Measurements from ENCODE around the gene FGD5. TPM values are rescaled to one million over a fixed set of nuclear protein-coding genes. Genes with fewer than 3 reads are reported as not detected.

FGD5 gene
- total and polyA plus RNA-seq, 3 donors from 2014 or later = 14.4 to 17.8 (median 15.6) TPM

GRCh38 chr3:14843321-14843720 lies 24.6 kb downstream of the FGD5 start:
- WGBS, 2 donors = 93 to 94% methylated on average over 5 to 8 of the region's 8 CpGs
- DNase-seq = no peak
- H3K27ac ChIP-seq = no peak overlapping the region
- H3K4me1 ChIP-seq = peaks cover 19% of the 10 kb centered on the region
- intact Hi-C loops (cut with DNase I; ENCODE audit: low total_unique reads) = no loop called here
- no peak overlapping the region for H3K4me3 ChIP-seq
- no peak for TF ChIP-seq CTCF (IDR thresholded peaks at IDR 0.05)
- TF ChIP-seq POLR2A (IDR thresholded peaks at IDR 0.05) = no peak
- no peaks in the 10 kb centered on the region for H3K27me3 ChIP-seq
- H3K36me3 ChIP-seq (ENCODE audit: low read depth, missing control alignments) = no peaks in the 10 kb centered on the region
- no peaks in the 10 kb centered on the region for H3K9me3 ChIP-seq

- peaks cover 16% of the 10 kb centered on the region for H3K4me1 ChIP-seq
- intact Hi-C loops (cut with DNase I; ENCODE audit: low total_unique reads) = no loop called here
- WGBS, 2 donors = 70 to 83% methylated on average over 7 of the region's 7 CpGs
- DNase-seq = no peak
- H3K4me3 ChIP-seq = no peak overlapping the region
- H3K27me3 ChIP-seq = no peaks in the 10 kb centered on the region
- H3K36me3 ChIP-seq (ENCODE audit: low read depth, missing control alignments) = no peaks in the 10 kb centered on the region
- H3K9me3 ChIP-seq = no peaks in the 10 kb centered on the region
- TF ChIP-seq POLR2A (IDR thresholded peaks at IDR 0.05) (no peak), CTCF (IDR thresholded peaks at IDR 0.05) (no peak)
- H3K27ac ChIP-seq = no peak overlapping the region
These were observed 25.8 kb downstream of the FGD5 start for GRCh38 chr3:14844386-14845170.

GRCh38 chr3:14845180-14845579 lies 26.4 kb downstream of the FGD5 start:
- no peak overlapping the region for H3K27ac ChIP-seq
- no peak overlapping the region for H3K4me3 ChIP-seq
- intact Hi-C loops (cut with DNase I; ENCODE audit: low total_unique reads) = no loop called here
- TF ChIP-seq POLR2A (IDR thresholded peaks at IDR 0.05) = no peak
- peaks cover 16% of the 10 kb centered on the region for H3K4me1 ChIP-seq
- H3K27me3 ChIP-seq = no peaks in the 10 kb centered on the region
- H3K9me3 ChIP-seq = no peaks in the 10 kb centered on the region
- 58 to 63% methylated on average over 3 of the region's 3 CpGs for WGBS, 2 donors
- no peaks in the 10 kb centered on the region for H3K36me3 ChIP-seq (ENCODE audit: low read depth, missing control alignments)
- no peak for DNase-seq

GRCh38 chr3:14845826-14846225 lies 27.1 kb downstream of the FGD5 start:
- intact Hi-C loops (cut with DNase I; ENCODE audit: low total_unique reads) = no loop called here
- Histone ChIP-seq H3K27ac (no peak overlapping the region), H3K27me3 (no peaks in the 10 kb centered on the region), H3K4me1 (peaks cover 16% of the 10 kb centered on the region), H3K36me3 (ENCODE audit: low read depth, missing control alignments) (no peaks in the 10 kb centered on the region), H3K4me3 (no peak overlapping the region), H3K9me3 (no peaks in the 10 kb centered on the region)
- WGBS, 2 donors = 63 to 74% methylated on average over 4 of the region's 4 CpGs
- DNase-seq = no peak
- TF ChIP-seq CTCF (IDR thresholded peaks at IDR 0.05) (no peak), POLR2A (IDR thresholded peaks at IDR 0.05) (no peak)

- Histone ChIP-seq H3K4me3 (no peak overlapping the region), H3K27me3 (no peaks in the 10 kb centered on the region), H3K9me3 (no peaks in the 10 kb centered on the region), H3K27ac (no peak overlapping the region), H3K4me1 (peaks cover 16% of the 10 kb centered on the region), H3K36me3 (ENCODE audit: low read depth, missing control alignments) (no peaks in the 10 kb centered on the region)
- 77 to 88% methylated on average over 5 to 7 of the region's 7 CpGs for WGBS, 2 donors
- intact Hi-C loops (cut with DNase I; ENCODE audit: low total_unique reads) = no loop called here
- no peak for TF ChIP-seq CTCF (IDR thresholded peaks at IDR 0.05)
- no peak for TF ChIP-seq POLR2A (IDR thresholded peaks at IDR 0.05)
- no peak for DNase-seq
These were observed 27.6 kb downstream of the FGD5 start for GRCh38 chr3:14846226-14846880.
